Psoas muscle (tissue), 8 donors: Measurements from ENCODE around the gene DMD. TPM values are rescaled to one million over a fixed set of nuclear protein-coding genes. Genes with fewer than 3 reads are reported as not detected.
A peak's percentile ranks its signal among the peaks of the same experiment; 100 is the strongest.
"Not testable (repeated sequence)": the region's sequence is repeated elsewhere in the genome, so short reads cannot be mapped to it uniquely, and the experiment has no call there.

Experiments
- ATAC-seq, 4 donors: fragments of 200-7000 bp; cut with Tn5 transposase; one replicate each; pipeline ENCODE4 v1.9.1; 2020; ENCODE audit warnings: moderate library complexity in 3 of 4, mild to moderate bottlenecking in 2 of 4
- DNase-seq, 2 donors: peaks; one replicate each; pipeline ENCODE4 v3.0.0-alpha.2; 2020
- H3K27ac ChIP-seq: fragments of 200-600 bp; one replicate; pipeline ENCODE4 v1.8.0; 2022
- H3K27me3 ChIP-seq, 3 donors: fragments of 200-600 bp in 1 of 3; one replicate each; pipeline versions ENCODE4 v1.6.1 to v1.8.0; 2013 to 2022; ENCODE audit warnings: low read length in 2 of 3, mild to moderate bottlenecking in 2 of 3, moderate library complexity in 1 of 3; ENCODE audit not compliant: insufficient read depth in 3 of 3
- H3K36me3 ChIP-seq, 2 donors: fragments of 200-600 bp in 1 of 2; one replicate each; pipeline versions ENCODE4 v1.6.1 to v1.8.0; 2013 to 2022; ENCODE audit warnings: low read depth in 1 of 2, mild to moderate bottlenecking in 1 of 2, moderate library complexity in 1 of 2; ENCODE audit not compliant: insufficient read depth in 1 of 2
- H3K4me1 ChIP-seq: fragments of 200-600 bp; one replicate; pipeline ENCODE4 v1.8.0; 2022
- H3K4me3 ChIP-seq: fragments of 200-600 bp; one replicate; pipeline ENCODE4 v1.8.0; 2022; ENCODE audit warnings: mild to moderate bottlenecking
- H3K9me3 ChIP-seq: fragments of 200-600 bp; one replicate; pipeline ENCODE4 v1.8.0; 2022
- WGBS, 3 donors: extraction: QIAGEN DNeasy Blood & Tissue Kit; methylation state at CpG; one replicate each; pipeline versions ENCODE4 v1.1.6 to v1.1.7; 2013; 5-methylcytosine and 5-hydroxymethylcytosine counted together
- intact Hi-C, 2 donors: fragments of 100-400 bp; cut with DNase I; formaldehyde crosslinking; loops; one replicate each; pipeline versions ENCODE4 v1.11.0 to v1.14.2; 2022
- polyA plus RNA-seq, 3 donors: library from polyadenylated mRNA; stranded (reverse); fragments of 200-250 nt; gene quantifications; one replicate each; pipeline ENCODE4 v1.2.3, GENCODE V29; 2013
- total RNA-seq, 4 donors: library from RNA; stranded (reverse); fragmentation: NEBNext Ultra II Directional in 2 of 4; extraction: Animal tissue kit (Norgen Biotek cat#: 25700) in 2 of 4; gene quantifications; one replicate each; pipeline versions ENCODE4 v1.2.1 to v1.2.4, GENCODE V29; 2021 to 2023
- TF ChIP-seq, protein P1 (sequence below): fragments of 200-600 bp; IDR thresholded peaks from one replicate; pipeline ENCODE4 v1.8.0; 2022; ENCODE audit warnings: antibody characterized with exemption
- donor health status: healthy with polysubstance abuse.
- donor health status: DM: no; HTN: no; CAD: no; lungs with moderate emphysema.
- donor health status: Bipolar disorder and iron deficiency.
- donor health status: healthy.
- donor health status: DM: yes; HTN: yes; CAD: no.
- donor health status: DM: no; HTN: no; CAD: no.
- donor health status: DM: no; HTN: no; CAD: no.
- donor health status: DM: yes; HTN: yes; CAD: no.

Gene DMD
- total and polyA plus RNA-seq, 7 donors, result 6.8 to 170 (median 86.5) TPM

DNA sequence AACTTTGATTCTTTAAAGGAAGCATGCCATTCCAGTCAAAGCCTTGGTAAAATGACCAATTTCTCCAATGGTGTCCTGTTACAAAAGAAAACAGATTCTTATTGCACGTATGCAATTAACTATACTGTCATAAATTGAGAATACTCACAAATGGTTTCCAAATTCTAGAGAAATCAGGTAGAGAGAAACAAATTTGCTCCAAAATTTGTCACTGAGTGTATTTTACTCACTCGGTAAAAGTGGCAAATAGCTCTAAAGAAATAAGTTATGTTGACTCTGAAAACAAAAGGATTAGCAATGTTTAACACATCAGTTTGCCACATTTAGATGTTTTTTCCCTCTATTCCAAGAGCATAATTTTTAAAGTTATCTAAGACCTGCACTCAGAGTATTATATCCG, 133.1 kb downstream of the DMD start:
- 63 to 91% (median 81%) methylated on average over 3 of the region's 3 CpGs for WGBS, 3 donors
- TF ChIP-seq, protein P1, sequence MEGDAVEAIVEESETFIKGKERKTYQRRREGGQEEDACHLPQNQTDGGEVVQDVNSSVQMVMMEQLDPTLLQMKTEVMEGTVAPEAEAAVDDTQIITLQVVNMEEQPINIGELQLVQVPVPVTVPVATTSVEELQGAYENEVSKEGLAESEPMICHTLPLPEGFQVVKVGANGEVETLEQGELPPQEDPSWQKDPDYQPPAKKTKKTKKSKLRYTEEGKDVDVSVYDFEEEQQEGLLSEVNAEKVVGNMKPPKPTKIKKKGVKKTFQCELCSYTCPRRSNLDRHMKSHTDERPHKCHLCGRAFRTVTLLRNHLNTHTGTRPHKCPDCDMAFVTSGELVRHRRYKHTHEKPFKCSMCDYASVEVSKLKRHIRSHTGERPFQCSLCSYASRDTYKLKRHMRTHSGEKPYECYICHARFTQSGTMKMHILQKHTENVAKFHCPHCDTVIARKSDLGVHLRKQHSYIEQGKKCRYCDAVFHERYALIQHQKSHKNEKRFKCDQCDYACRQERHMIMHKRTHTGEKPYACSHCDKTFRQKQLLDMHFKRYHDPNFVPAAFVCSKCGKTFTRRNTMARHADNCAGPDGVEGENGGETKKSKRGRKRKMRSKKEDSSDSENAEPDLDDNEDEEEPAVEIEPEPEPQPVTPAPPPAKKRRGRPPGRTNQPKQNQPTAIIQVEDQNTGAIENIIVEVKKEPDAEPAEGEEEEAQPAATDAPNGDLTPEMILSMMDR, result no peak

DNA sequence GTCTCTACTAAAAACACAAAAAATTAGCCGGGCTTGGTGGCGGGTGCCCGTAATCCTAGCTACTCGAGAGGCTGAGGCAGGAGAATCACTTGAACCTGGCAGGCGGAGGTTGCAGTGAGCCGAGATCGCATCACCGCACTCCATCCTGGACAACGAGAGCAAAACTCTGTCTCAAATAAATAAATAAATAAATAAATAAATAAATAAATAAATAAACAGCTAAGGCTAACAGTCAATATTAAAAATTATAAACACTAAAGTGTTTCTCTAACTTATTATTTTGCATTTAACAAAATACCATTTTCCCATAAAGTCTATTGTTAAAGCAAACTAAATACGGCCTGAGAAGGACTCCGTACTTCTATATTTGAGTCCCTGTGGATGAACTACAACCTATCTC, 137.7 kb downstream of the DMD start:
- H3K9me3 ChIP-seq, ATAC-seq, H3K27me3 ChIP-seq, H3K4me3 ChIP-seq, H3K27ac ChIP-seq, H3K36me3 ChIP-seq, DNase-seq, H3K4me1 ChIP-seq, intact Hi-C loops: not testable (repeated sequence)
- 92 to 95% (median 93%) methylated on average over 11 of the region's 11 CpGs for WGBS, 3 donors

More for the DNA sequence above, 133.1 kb downstream of the DMD start:
- no peak for DNase-seq
- Histone ChIP-seq H3K27me3 (no peaks in the 10 kb centered on the region), H3K27ac (no peak overlapping the region), H3K4me3 (no peak overlapping the region), H3K4me1 (peaks cover 10% of the 10 kb centered on the region), H3K9me3 (no peaks in the 10 kb centered on the region), H3K36me3 (peaks cover 0 to 4% of the 10 kb centered on the region in 2 donors)
- intact Hi-C loops, result no loop called here
- no peak for ATAC-seq

DNA sequence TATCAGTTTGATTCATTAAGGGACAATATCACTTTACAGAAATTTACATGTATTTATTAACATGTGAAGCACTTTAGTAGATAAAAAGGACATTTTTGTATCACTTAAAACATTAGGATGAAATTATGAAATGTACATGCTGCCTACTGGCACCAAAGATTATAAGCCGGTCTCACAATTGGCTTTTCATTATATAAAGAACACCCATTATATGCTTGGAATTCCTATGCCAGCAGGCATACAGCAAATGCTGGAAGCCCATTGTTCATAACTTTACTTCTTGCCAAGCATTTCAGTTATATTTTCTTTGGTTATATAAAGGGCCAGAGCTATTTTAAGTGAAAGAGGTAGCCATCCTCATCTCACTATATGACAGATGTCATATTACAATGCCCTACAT, 145.9 kb downstream of the DMD start:
- no peak overlapping the region for H3K4me3 ChIP-seq
- ATAC-seq (peak in 1 of 4 donors; percentile 20), DNase-seq (no peak)
- H3K4me1 ChIP-seq, result no peaks in the 10 kb centered on the region
- TF ChIP-seq, protein P1, result no peak
- no peaks in the 10 kb centered on the region for H3K36me3 ChIP-seq
- H3K9me3 ChIP-seq, result no peaks in the 10 kb centered on the region
- no peak overlapping the region for H3K27ac ChIP-seq
- intact Hi-C loops, result no loop called here
- WGBS, 3 donors, result 40 to 62% (median 41%) methylated on average over 1 of the region's 1 CpG
- H3K27me3 ChIP-seq, result no peaks in the 10 kb centered on the region

DNA sequence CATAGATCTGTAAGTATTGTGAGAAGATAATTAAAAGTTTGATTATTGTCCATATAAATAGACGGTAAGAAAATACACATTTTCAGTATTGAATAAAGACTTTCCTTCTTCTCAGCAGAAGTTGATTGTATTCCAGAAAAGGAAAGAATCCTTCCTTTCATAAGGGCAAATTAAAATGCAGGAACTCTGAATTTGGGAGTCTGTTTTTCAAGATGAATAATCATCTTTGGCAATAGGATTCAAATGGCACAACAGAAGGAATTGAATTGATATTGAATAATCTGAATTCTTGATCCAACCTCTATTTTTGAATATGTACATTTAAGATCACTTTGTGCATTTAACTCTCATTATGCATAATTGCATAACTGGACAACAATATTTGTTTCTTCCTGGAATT, 149.3 kb downstream of the DMD start:
- H3K4me3 ChIP-seq, result no peak overlapping the region
- H3K27ac ChIP-seq, result no peak overlapping the region
- no peaks in the 10 kb centered on the region for H3K27me3 ChIP-seq
- ATAC-seq, result no peak
- WGBS, 3 donors, result 43 to 74% (median 68%) methylated on average over 1 of the region's 1 CpG
- no peak for DNase-seq
- H3K36me3 ChIP-seq, result no peaks in the 10 kb centered on the region
- TF ChIP-seq, protein P1, result no peak
- intact Hi-C loops, result no loop called here
- no peaks in the 10 kb centered on the region for H3K4me1 ChIP-seq
- no peaks in the 10 kb centered on the region for H3K9me3 ChIP-seq

DNA sequence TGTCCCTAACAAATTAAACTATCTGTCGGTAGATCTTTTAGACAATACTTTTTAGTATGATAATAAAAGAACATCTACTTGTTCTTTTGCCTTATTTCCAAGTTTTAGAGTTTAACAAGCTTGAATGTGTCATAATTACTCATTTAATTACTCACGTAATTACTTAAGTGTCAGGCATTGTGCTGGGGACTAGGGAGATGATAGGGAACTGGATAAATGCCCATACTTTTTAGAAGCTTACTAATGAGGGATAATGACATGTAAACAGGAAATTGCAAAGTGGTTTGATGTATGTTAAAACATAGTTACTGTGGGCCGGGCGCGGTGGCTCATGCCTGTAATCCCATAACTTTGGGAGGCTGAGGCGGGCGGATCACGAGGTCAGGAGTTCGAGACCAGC, 158.3 kb downstream of the DMD start:
- 90 to 91% (median 90%) methylated on average over 7 to 9 of the region's 9 CpGs for WGBS, 3 donors
- H3K4me1 ChIP-seq, result peaks cover 2% of the 10 kb centered on the region
- no peaks in the 10 kb centered on the region for H3K27me3 ChIP-seq
- intact Hi-C loops, result no loop called here
- H3K27ac ChIP-seq, result peak overlapping the region; percentile 9
- ATAC-seq (no peak), DNase-seq (no peak)
- no peaks in the 10 kb centered on the region for H3K36me3 ChIP-seq
- TF ChIP-seq, protein P1, result no peak
- no peak overlapping the region for H3K4me3 ChIP-seq
- H3K9me3 ChIP-seq, result no peaks in the 10 kb centered on the region
